GM23338 (cell line): ENCODE results near the gene ADD3. TPM values are rescaled to one million over a fixed set of nuclear protein-coding genes. Genes with fewer than 3 reads are reported as not detected.

Experiments
- ATAC-seq: fragments of 200-7000 bp; cut with Tn5 transposase; 3 replicates; pipeline ENCODE4 v1.9.1; 2020
- DNase-seq: peaks from one replicate; pipeline ENCODE4 v3.0.0-alpha.2; 2015; ENCODE audit warnings: low spot score
- H2AFZ ChIP-seq: fragments of 200-600 bp; sonication (generic); 2 replicates; pipeline ENCODE4 v1.8.0; 2016; ENCODE audit warnings: antibody characterized with exemption, mild to moderate bottlenecking, moderate library complexity
- H3F3A ChIP-seq: fragments of 200-600 bp; sonication (generic); replicated peaks from 2 replicates; pipeline ENCODE4 v1.8.0; 2017; ENCODE audit warnings: antibody characterized with exemption, mixed run types, low read depth
- H3K27ac ChIP-seq: fragments of 200-600 bp; sonication (generic); 2 replicates; pipeline ENCODE4 v1.6.1; 2016; ENCODE audit warnings: low read depth
- H3K27me3 ChIP-seq: fragments of 200-600 bp; sonication (generic); 2 replicates; pipeline ENCODE4 v1.8.0; 2016; ENCODE audit warnings: mild to moderate bottlenecking, mixed run types, moderate library complexity; ENCODE audit not compliant: insufficient read depth
- H3K36me3 ChIP-seq: fragments of 200-600 bp; sonication (generic); 2 replicates; pipeline ENCODE4 v1.8.0; 2016; ENCODE audit warnings: mild to moderate bottlenecking; ENCODE audit not compliant: insufficient read depth
- H3K4me1 ChIP-seq: fragments of 200-600 bp; sonication (generic); 2 replicates; pipeline ENCODE4 v1.8.0; 2016; ENCODE audit warnings: mild to moderate bottlenecking, moderate library complexity; ENCODE audit not compliant: insufficient read depth
- H3K4me2 ChIP-seq: fragments of 200-600 bp; sonication (generic); 2 replicates; pipeline ENCODE4 v1.7.1; 2017; ENCODE audit warnings: mixed run types
- H3K4me3 ChIP-seq: fragments of 200-600 bp; sonication (generic); 2 replicates; pipeline ENCODE4 v1.6.1; 2016; ENCODE audit warnings: mixed run types
- H3K79me2 ChIP-seq: fragments of 200-600 bp; sonication (generic); replicated peaks from 2 replicates; pipeline ENCODE4 v1.8.0; 2017; ENCODE audit warnings: mild to moderate bottlenecking; ENCODE audit not compliant: insufficient read depth
- H3K9me2 ChIP-seq: fragments of 200-600 bp; sonication (generic); 2 replicates; pipeline ENCODE4 v1.8.0; 2017; ENCODE audit not compliant: insufficient read depth
- H4K20me1 ChIP-seq: fragments of 200-600 bp; sonication (generic); replicated peaks from 2 replicates; pipeline ENCODE4 v1.8.0; 2017; ENCODE audit warnings: mild to moderate bottlenecking; ENCODE audit not compliant: insufficient read depth
- H3K27ac Mint-ChIP-seq: 2 replicates; pipeline ENCODE4 v1.8.0; 2020; ENCODE audit warnings: inconsistent platforms, mild to moderate bottlenecking, moderate library complexity, mixed read lengths
- H3K27me3 Mint-ChIP-seq: 3 replicates; pipeline ENCODE4 v1.8.0; 2022; ENCODE audit warnings: low read depth, mild to moderate bottlenecking, moderate library complexity, mixed read lengths, inconsistent platforms; ENCODE audit not compliant: insufficient read depth, poor library complexity
- H3K36me3 Mint-ChIP-seq: 3 replicates; pipeline ENCODE4 v1.8.0; 2021; ENCODE audit warnings: low read depth, mild to moderate bottlenecking, inconsistent platforms, moderate library complexity, mixed read lengths
- H3K4me1 Mint-ChIP-seq: 3 replicates; pipeline ENCODE4 v1.8.0; 2020; ENCODE audit warnings: mild to moderate bottlenecking, inconsistent platforms, mixed read lengths
- H3K4me3 Mint-ChIP-seq: 3 replicates; pipeline ENCODE4 v1.8.0; 2021; ENCODE audit warnings: moderate library complexity, mild to moderate bottlenecking, inconsistent platforms, mixed read lengths
- H3K9me3 Mint-ChIP-seq: 3 replicates; pipeline ENCODE4 v1.8.0; 2020; ENCODE audit warnings: moderate library complexity, mild to moderate bottlenecking, inconsistent platforms, mixed read lengths
- CREB1 ChIP-seq: fragments of 250-450 bp; sonication (Bioruptor Pico); IDR thresholded peaks from 2 replicates; pipeline ENCODE4 v1.5.0; 2020; ENCODE audit warnings: low read depth, mild to moderate bottlenecking, moderate library complexity
- EZH2 ChIP-seq: fragments of 200-600 bp; sonication (generic); IDR thresholded peaks from one replicate; pipeline ENCODE4 v1.8.0; 2017; ENCODE audit warnings: antibody characterized with exemption, mild to moderate bottlenecking, low read depth; ENCODE audit not compliant: unreplicated experiment
- EZH2phosphoT487 ChIP-seq: fragments of 200-600 bp; sonication (generic); IDR thresholded peaks from one replicate; pipeline ENCODE4 v1.8.1; 2018; ENCODE audit warnings: antibody characterized with exemption; ENCODE audit not compliant: unreplicated experiment
- JUNB ChIP-seq: IDR thresholded peaks from one replicate; pipeline ENCODE4 v1.6.1; 2016; ENCODE audit warnings: antibody characterized with exemption; ENCODE audit not compliant: unreplicated experiment
- NANOG ChIP-seq: IDR thresholded peaks from 2 replicates; pipeline ENCODE4 v1.6.1; 2016; ENCODE audit warnings: antibody characterized with exemption, borderline replicate concordance
- POLR2AphosphoS5 ChIP-seq: IDR thresholded peaks from 2 replicates; pipeline ENCODE4 v1.6.1; 2016; ENCODE audit warnings: antibody characterized with exemption, low read depth
- STAT1 ChIP-seq: IDR thresholded peaks from one replicate; pipeline ENCODE4 v1.6.1; 2016; ENCODE audit warnings: antibody characterized with exemption; ENCODE audit not compliant: unreplicated experiment
- ZNF114 ChIP-seq: fragments of 250-450 bp; sonication (Bioruptor Pico); IDR thresholded peaks from 2 replicates; pipeline ENCODE4 v1.5.0; 2020; ENCODE audit warnings: mild to moderate bottlenecking, moderate library complexity
- ZNF331 ChIP-seq: fragments of 250-450 bp; sonication (Bioruptor Pico); IDR thresholded peaks from 2 replicates; pipeline ENCODE4 v1.5.0; 2020; ENCODE audit warnings: low read depth, mild to moderate bottlenecking, moderate library complexity
- polyA plus RNA-seq: library from polyadenylated mRNA; unstranded; fragments of >200 nt; fragmentation: Nextera tagmentation; extraction: Ambion mirVana; gene quantifications from 2 replicates; pipeline ENCODE4 v1.2.1, GENCODE V29; 2016
- total RNA-seq: library from RNA; depleted of rRNA; stranded (reverse); fragments of >200 nt; shearing (Covaris generic); gene quantifications from 2 replicates; pipeline ENCODE4 v1.2.3, GENCODE V29; 2014
- TF ChIP-seq, protein P1 (sequence below): fragments of 250-450 bp; sonication (Bioruptor Pico); IDR thresholded peaks from 2 replicates; pipeline ENCODE4 v1.5.0; 2020; ENCODE audit warnings: mild to moderate bottlenecking, moderate library complexity
- TF ChIP-seq, protein P2 (sequence below): IDR thresholded peaks from one replicate; pipeline ENCODE4 v1.6.1; 2018; ENCODE audit warnings: antibody characterized with exemption; ENCODE audit not compliant: unreplicated experiment
- TF ChIP-seq, protein P3 (sequence below), 2 experiments: fragments of 200-600 bp in 1 of 2; sonication (generic) in 1 of 2; conservative IDR thresholded peaks; 2 replicates each; pipeline versions ENCODE4 v1.5.1 to v1.6.1; 2016 to 2017; ENCODE audit warnings: antibody characterized with exemption in 2 of 2, low read depth in 2 of 2, mild to moderate bottlenecking in 2 of 2, moderate library complexity in 1 of 2
- TF ChIP-seq, protein P4 (sequence below): IDR thresholded peaks from 2 replicates; pipeline ENCODE4 v1.6.1; 2016; ENCODE audit warnings: antibody characterized with exemption

Gene ADD3
- total and polyA plus RNA-seq, 2 experiments from 2014 or later = 68.5 to 767 TPM

DNA sequence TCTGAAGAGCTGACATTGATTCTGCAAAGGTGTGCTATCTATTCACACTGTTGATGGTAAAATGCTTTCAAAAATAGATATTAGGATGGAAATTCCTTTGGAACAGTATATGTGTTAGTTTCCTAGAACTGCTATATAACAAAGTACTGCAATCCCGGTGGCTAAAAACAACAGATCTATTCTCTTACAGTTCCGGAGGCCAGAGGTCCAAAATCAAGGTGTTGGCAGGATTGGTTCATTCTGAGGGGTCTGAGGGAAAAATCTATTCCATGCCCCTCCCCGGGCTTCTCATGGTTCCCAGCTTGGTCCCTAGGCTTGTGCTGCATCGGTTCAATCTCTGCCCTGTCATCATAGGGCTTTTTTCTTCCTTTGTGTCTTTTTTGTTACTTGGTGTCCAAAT lies 79.9 kb downstream of the ADD3 start:
- no peak overlapping the region for H2AFZ ChIP-seq
- no peak for ATAC-seq
- H3K4me3 ChIP-seq = no peak overlapping the region
- Mint-ChIP-seq H3K36me3 (no peaks in the 10 kb centered on the region; the same call in 2 of the 3 replicates), H3K27ac (0 out of 2 replicates have a peak overlapping the region, but pooled peaks have one; percentile 19), H3K4me1 (peaks cover 28% of the 10 kb centered on the region), H3K27me3 (no peaks in the 10 kb centered on the region), H3K9me3 (no peaks in the 10 kb centered on the region), H3K4me3 (no peak overlapping the region)
- TF ChIP-seq, protein P1, sequence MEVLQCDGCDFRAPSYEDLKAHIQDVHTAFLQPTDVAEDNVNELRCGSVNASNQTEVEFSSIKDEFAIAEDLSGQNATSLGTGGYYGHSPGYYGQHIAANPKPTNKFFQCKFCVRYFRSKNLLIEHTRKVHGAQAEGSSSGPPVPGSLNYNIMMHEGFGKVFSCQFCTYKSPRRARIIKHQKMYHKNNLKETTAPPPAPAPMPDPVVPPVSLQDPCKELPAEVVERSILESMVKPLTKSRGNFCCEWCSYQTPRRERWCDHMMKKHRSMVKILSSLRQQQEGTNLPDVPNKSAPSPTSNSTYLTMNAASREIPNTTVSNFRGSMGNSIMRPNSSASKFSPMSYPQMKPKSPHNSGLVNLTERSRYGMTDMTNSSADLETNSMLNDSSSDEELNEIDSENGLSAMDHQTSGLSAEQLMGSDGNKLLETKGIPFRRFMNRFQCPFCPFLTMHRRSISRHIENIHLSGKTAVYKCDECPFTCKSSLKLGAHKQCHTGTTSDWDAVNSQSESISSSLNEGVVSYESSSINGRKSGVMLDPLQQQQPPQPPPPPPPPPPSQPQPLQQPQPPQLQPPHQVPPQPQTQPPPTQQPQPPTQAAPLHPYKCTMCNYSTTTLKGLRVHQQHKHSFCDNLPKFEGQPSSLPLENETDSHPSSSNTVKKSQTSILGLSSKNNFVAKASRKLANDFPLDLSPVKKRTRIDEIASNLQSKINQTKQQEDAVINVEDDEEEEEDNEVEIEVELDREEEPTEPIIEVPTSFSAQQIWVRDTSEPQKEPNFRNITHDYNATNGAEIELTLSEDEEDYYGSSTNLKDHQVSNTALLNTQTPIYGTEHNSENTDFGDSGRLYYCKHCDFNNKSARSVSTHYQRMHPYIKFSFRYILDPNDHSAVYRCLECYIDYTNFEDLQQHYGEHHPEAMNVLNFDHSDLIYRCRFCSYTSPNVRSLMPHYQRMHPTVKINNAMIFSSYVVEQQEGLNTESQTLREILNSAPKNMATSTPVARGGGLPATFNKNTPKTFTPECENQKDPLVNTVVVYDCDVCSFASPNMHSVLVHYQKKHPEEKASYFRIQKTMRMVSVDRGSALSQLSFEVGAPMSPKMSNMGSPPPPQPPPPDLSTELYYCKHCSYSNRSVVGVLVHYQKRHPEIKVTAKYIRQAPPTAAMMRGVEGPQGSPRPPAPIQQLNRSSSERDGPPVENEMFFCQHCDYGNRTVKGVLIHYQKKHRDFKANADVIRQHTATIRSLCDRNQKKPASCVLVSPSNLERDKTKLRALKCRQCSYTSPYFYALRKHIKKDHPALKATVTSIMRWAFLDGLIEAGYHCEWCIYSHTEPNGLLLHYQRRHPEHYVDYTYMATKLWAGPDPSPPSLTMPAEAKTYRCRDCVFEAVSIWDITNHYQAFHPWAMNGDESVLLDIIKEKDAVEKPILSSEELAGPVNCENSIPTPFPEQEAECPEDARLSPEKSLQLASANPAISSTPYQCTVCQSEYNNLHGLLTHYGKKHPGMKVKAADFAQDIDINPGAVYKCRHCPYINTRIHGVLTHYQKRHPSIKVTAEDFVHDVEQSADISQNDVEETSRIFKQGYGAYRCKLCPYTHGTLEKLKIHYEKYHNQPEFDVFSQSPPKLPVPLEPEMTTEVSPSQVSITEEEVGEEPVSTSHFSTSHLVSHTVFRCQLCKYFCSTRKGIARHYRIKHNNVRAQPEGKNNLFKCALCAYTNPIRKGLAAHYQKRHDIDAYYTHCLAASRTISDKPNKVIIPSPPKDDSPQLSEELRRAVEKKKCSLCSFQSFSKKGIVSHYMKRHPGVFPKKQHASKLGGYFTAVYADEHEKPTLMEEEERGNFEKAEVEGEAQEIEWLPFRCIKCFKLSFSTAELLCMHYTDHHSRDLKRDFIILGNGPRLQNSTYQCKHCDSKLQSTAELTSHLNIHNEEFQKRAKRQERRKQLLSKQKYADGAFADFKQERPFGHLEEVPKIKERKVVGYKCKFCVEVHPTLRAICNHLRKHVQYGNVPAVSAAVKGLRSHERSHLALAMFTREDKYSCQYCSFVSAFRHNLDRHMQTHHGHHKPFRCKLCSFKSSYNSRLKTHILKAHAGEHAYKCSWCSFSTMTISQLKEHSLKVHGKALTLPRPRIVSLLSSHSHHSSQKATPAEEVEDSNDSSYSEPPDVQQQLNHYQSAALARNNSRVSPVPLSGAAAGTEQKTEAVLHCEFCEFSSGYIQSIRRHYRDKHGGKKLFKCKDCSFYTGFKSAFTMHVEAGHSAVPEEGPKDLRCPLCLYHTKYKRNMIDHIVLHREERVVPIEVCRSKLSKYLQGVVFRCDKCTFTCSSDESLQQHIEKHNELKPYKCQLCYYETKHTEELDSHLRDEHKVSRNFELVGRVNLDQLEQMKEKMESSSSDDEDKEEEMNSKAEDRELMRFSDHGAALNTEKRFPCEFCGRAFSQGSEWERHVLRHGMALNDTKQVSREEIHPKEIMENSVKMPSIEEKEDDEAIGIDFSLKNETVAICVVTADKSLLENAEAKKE (CRISPR knock-in tag) = no peak
- TF ChIP-seq, protein P2, sequence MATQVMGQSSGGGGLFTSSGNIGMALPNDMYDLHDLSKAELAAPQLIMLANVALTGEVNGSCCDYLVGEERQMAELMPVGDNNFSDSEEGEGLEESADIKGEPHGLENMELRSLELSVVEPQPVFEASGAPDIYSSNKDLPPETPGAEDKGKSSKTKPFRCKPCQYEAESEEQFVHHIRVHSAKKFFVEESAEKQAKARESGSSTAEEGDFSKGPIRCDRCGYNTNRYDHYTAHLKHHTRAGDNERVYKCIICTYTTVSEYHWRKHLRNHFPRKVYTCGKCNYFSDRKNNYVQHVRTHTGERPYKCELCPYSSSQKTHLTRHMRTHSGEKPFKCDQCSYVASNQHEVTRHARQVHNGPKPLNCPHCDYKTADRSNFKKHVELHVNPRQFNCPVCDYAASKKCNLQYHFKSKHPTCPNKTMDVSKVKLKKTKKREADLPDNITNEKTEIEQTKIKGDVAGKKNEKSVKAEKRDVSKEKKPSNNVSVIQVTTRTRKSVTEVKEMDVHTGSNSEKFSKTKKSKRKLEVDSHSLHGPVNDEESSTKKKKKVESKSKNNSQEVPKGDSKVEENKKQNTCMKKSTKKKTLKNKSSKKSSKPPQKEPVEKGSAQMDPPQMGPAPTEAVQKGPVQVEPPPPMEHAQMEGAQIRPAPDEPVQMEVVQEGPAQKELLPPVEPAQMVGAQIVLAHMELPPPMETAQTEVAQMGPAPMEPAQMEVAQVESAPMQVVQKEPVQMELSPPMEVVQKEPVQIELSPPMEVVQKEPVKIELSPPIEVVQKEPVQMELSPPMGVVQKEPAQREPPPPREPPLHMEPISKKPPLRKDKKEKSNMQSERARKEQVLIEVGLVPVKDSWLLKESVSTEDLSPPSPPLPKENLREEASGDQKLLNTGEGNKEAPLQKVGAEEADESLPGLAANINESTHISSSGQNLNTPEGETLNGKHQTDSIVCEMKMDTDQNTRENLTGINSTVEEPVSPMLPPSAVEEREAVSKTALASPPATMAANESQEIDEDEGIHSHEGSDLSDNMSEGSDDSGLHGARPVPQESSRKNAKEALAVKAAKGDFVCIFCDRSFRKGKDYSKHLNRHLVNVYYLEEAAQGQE = no peak
- TF ChIP-seq ZNF114 (CRISPR knock-in tag) (no peak), POLR2AphosphoS5 (no peak), STAT1 (no peak), CREB1 (CRISPR knock-in tag) (no peak), EZH2phosphoT487 (no peak), NANOG (no peak), ZNF331 (CRISPR knock-in tag) (no peak), JUNB (no peak), EZH2 (no peak)
- TF ChIP-seq, protein P3, sequence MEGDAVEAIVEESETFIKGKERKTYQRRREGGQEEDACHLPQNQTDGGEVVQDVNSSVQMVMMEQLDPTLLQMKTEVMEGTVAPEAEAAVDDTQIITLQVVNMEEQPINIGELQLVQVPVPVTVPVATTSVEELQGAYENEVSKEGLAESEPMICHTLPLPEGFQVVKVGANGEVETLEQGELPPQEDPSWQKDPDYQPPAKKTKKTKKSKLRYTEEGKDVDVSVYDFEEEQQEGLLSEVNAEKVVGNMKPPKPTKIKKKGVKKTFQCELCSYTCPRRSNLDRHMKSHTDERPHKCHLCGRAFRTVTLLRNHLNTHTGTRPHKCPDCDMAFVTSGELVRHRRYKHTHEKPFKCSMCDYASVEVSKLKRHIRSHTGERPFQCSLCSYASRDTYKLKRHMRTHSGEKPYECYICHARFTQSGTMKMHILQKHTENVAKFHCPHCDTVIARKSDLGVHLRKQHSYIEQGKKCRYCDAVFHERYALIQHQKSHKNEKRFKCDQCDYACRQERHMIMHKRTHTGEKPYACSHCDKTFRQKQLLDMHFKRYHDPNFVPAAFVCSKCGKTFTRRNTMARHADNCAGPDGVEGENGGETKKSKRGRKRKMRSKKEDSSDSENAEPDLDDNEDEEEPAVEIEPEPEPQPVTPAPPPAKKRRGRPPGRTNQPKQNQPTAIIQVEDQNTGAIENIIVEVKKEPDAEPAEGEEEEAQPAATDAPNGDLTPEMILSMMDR (conservative IDR thresholded peaks at IDR 0.05; ENCODE audit: low read depth in 2 of 2) = no peak
- TF ChIP-seq, protein P4, sequence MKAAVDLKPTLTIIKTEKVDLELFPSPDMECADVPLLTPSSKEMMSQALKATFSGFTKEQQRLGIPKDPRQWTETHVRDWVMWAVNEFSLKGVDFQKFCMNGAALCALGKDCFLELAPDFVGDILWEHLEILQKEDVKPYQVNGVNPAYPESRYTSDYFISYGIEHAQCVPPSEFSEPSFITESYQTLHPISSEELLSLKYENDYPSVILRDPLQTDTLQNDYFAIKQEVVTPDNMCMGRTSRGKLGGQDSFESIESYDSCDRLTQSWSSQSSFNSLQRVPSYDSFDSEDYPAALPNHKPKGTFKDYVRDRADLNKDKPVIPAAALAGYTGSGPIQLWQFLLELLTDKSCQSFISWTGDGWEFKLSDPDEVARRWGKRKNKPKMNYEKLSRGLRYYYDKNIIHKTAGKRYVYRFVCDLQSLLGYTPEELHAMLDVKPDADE = no peak
- no peaks in the 10 kb centered on the region for H3K9me2 ChIP-seq
- peaks cover 43% of the 10 kb centered on the region; the same call in 1 of the 2 replicates for H3K79me2 ChIP-seq
- H3K27me3 ChIP-seq = no peaks in the 10 kb centered on the region
- no peaks in the 10 kb centered on the region; the same call in 1 of the 2 replicates for H4K20me1 ChIP-seq
- H3K27ac ChIP-seq = no peak overlapping the region
- H3K36me3 ChIP-seq = no peaks in the 10 kb centered on the region
- DNase-seq = no peak
- no peak overlapping the region for H3K4me2 ChIP-seq
- peaks cover 16% of the 10 kb centered on the region for H3K4me1 ChIP-seq
- H3F3A ChIP-seq = no peaks in the 10 kb centered on the region
